Mucosa of descending colon (tissue), 3 donors: Measurements from ENCODE around the gene DLL3. TPM values are rescaled to one million over a fixed set of nuclear protein-coding genes. Genes with fewer than 3 reads are reported as not detected.

Source experiments
- ATAC-seq: fragments of 200-7000 bp; cut with Tn5 transposase; one replicate; pipeline ENCODE4 v1.9.1; 2020; ENCODE audit warnings: mild to moderate bottlenecking, moderate library complexity
- DNase-seq, 3 donors: peaks; one replicate each; pipeline ENCODE4 v3.0.0-alpha.2; 2020
- H3K36me3 ChIP-seq: fragments of 200-600 bp; one replicate; pipeline ENCODE4 v1.8.0; 2021; ENCODE audit warnings: low read depth, mild to moderate bottlenecking
- H3K4me1 ChIP-seq: fragments of 200-600 bp; one replicate; pipeline ENCODE4 v1.8.0; 2021; ENCODE audit warnings: low read depth, mild to moderate bottlenecking
- H3K4me3 ChIP-seq: fragments of 200-600 bp; one replicate; pipeline ENCODE4 v1.8.0; 2021; ENCODE audit warnings: mild to moderate bottlenecking
- H3K9me3 ChIP-seq: fragments of 200-600 bp; one replicate; pipeline ENCODE4 v1.8.0; 2021; ENCODE audit warnings: mild to moderate bottlenecking
- intact Hi-C, 2 donors: fragments of 100-400 bp; cut with DNase I in 1 of 2; cut with micrococcal nuclease in 1 of 2; formaldehyde crosslinking; loops; one replicate each; pipeline versions ENCODE4 v1.11.0 to v1.11.1; 2022; cut with DNase I, micrococcal nuclease
- total RNA-seq, 3 donors: library from RNA; stranded (reverse); fragmentation: NEBNext Ultra II Directional in 2 of 3; extraction: Animal tissue kit (Norgen Biotek cat#: 25700) in 2 of 3; gene quantifications; one replicate each; pipeline versions ENCODE4 v1.2.1 to v1.2.4, GENCODE V29; 2021 to 2023
- TF ChIP-seq, protein P1 (sequence below): fragments of 200-600 bp; IDR thresholded peaks from one replicate; pipeline ENCODE4 v1.8.0; 2022; ENCODE audit warnings: antibody characterized with exemption, mild to moderate bottlenecking
- donor health status: DM: no; HTN: no; CAD: no; lungs with moderate emphysema.
- donor health status: DM: no; HTN: no; CAD: no.
- donor health status: DM: no; HTN: yes; CAD: no.

Gene DLL3
- total RNA-seq, 3 donors from 2014 or later = not detected

DNA sequence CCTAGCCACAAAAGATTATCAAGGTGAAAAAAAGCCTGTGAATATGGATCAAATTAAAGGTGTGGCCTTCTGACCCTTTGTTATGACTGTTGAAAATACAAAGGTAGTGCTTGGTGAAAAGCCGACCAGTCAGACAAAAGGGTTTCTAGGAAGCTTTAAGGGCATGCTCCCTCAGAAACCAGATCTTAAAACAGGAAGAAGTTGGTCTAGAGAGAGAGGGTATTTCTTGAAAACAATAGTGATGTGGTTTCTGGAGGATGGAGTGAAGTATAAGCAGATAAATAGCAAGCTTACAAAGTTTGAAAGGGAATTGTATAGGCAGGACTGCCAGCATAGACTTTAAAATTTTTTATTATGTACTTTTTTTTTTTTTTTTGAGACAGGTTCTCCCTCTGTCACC, 46.2 kb downstream of the DLL3 start:
- intact Hi-C loops = no loop called here
- TF ChIP-seq, protein P1, sequence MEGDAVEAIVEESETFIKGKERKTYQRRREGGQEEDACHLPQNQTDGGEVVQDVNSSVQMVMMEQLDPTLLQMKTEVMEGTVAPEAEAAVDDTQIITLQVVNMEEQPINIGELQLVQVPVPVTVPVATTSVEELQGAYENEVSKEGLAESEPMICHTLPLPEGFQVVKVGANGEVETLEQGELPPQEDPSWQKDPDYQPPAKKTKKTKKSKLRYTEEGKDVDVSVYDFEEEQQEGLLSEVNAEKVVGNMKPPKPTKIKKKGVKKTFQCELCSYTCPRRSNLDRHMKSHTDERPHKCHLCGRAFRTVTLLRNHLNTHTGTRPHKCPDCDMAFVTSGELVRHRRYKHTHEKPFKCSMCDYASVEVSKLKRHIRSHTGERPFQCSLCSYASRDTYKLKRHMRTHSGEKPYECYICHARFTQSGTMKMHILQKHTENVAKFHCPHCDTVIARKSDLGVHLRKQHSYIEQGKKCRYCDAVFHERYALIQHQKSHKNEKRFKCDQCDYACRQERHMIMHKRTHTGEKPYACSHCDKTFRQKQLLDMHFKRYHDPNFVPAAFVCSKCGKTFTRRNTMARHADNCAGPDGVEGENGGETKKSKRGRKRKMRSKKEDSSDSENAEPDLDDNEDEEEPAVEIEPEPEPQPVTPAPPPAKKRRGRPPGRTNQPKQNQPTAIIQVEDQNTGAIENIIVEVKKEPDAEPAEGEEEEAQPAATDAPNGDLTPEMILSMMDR = no peak
- no peak for DNase-seq

DNA sequence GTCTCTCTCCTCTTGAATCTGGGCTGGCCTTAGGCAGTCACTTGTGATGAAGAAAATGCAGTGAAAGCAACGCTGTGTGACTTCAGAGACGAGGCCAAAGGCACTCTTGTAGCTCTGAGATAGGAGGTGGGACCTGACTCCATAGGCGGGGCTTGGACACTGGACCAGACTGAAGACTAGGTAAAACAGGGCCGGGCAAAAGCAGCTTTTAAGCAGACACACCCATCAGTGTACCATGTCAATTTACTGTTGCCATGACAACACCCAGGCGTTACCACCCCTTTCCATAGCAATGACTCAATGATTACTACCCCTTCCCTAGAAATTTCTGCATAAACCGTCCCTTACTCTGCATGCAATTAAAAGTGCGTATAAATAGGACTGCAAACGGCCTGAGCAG, 47.9 kb downstream of the DLL3 start:
- Histone ChIP-seq H3K4me1 (no peaks in the 10 kb centered on the region), H3K36me3 (no peaks in the 10 kb centered on the region), H3K9me3 (no peaks in the 10 kb centered on the region), H3K4me3 (no peak overlapping the region)
- intact Hi-C loops = no loop called here
- no peak for DNase-seq
- TF ChIP-seq, protein P1 = no peak
- ATAC-seq = peak; percentile 51

More for the DNA sequence above, 46.2 kb downstream of the DLL3 start:
- H3K9me3 ChIP-seq = no peaks in the 10 kb centered on the region
- no peak for ATAC-seq
- H3K4me1 ChIP-seq = peaks cover 5% of the 10 kb centered on the region
- no peak overlapping the region for H3K4me3 ChIP-seq
- H3K36me3 ChIP-seq = no peaks in the 10 kb centered on the region

DNA sequence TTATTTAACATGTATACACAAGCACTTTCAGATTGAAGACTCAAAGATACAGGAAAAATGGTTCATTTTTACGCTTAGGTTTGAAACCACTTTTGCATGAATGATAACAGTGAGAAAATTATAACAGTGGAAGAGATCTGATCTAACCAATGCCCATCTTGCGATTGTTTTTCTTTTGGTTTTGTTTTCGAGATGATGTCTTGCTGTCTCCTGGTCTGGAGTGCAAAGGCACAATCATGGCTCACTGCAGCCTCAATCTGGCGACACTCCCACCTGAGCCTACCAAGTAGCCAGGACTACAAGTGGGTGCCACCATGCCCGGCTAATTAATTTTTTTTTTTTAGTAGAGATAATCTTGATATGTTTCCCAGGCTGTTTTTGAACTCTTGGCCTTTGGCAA, 51.5 kb downstream of the DLL3 start:
- no peaks in the 10 kb centered on the region for H3K36me3 ChIP-seq
- H3K4me1 ChIP-seq = no peaks in the 10 kb centered on the region
- intact Hi-C loops = loop anchor here (5.0 kb wide), 2 partner anchors 122 to 217 kb away; no protein-coding TSS in a partner anchor
- no peaks in the 10 kb centered on the region for H3K9me3 ChIP-seq
- DNase-seq = no peak
- TF ChIP-seq, protein P1 = no peak
- ATAC-seq = no peak
- H3K4me3 ChIP-seq = no peak overlapping the region

DNA sequence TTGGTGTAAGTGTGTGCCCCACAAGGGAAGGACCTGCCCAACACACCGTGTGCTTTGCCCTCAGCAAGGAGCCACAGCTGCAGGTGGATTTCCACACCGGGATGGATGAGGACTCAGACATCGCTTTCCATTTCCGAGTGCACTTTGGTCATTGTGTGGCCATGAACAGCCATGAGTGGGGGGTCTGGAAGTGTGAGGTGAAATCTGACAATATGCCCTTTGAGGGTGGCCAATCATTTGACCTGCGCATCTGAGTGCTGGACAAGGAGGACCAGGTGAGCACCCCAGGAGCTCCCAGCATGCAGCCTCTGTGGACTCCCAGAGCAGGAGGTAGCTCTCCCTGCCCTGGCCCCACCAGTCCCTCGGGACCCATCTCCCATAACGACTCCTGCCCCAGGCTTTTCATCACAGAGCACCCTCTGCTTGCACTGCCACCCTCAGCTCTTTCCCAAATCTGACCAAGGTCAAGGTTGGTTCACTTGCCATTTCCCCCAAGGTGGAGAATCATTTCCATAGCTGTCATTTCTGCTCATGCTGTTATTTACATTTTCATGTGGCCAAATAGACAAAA, 54.4 kb downstream of the DLL3 start:
- intact Hi-C loops = loop anchor here (5.0 kb wide), 2 partner anchors 119 to 214 kb away; no protein-coding TSS in a partner anchor
- no peak for DNase-seq
- no peak for ATAC-seq
- H3K4me3 ChIP-seq = no peak overlapping the region
- no peaks in the 10 kb centered on the region for H3K36me3 ChIP-seq
- peaks cover 3% of the 10 kb centered on the region for H3K4me1 ChIP-seq
- no peaks in the 10 kb centered on the region for H3K9me3 ChIP-seq
- TF ChIP-seq, protein P1 = no peak

DNA sequence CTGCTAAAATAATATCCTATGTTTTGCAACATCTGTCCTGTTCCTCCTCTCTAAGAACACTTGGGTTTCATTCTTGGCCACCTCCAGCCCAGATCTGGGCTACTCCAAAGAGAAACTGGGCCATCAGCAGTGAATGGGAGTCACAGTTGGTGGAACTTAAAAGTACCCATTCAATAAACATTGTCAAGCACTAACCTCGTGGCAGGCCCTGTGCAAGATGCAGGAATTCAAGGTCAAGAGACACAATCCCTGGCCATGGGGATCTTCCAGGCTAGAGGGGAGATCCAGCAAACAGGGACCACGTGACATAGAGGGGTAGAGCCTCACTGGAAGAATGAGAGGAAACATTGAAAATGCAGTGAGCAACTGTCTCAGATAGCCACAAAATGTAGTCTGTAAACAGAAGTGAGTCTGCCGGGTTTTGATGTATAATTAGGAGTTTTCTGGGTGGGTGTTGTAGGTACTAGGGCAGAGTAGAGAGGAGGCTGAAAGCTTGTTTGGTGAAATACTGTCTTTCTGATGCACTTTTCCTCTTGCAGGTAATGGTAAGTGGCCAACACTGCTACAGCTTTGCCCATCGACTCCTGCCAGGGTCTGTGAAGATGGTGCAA, 56.1 kb downstream of the DLL3 start:
- Histone ChIP-seq H3K4me3 (no peak overlapping the region), H3K36me3 (no peaks in the 10 kb centered on the region), H3K4me1 (peaks cover 3% of the 10 kb centered on the region), H3K9me3 (no peaks in the 10 kb centered on the region)
- TF ChIP-seq, protein P1 = no peak
- intact Hi-C loops = loop anchor here (5.0 kb wide), 2 partner anchors 117 to 212 kb away; no protein-coding TSS in a partner anchor
- ATAC-seq = no peak
- no peak for DNase-seq
